HEK293 (cell line): Measurements from ENCODE around the gene ABHD14A.

ENCODE experiments used
- SP2 ChIP-seq: fragments of 450-650 bp; formaldehyde crosslinking; IDR thresholded peaks from 2 replicates; pipeline ENCODE4 v1.5.1; 2016; ENCODE audit warnings: missing biosample characterization, missing genetic modification characterization
- ZNF138 ChIP-seq: fragments of 450-650 bp; formaldehyde crosslinking; IDR thresholded peaks from 2 replicates; pipeline ENCODE4 v1.5.1; 2016; ENCODE audit warnings: missing biosample characterization, missing genetic modification characterization, borderline replicate concordance
- TF ChIP-seq, protein P1 (sequence below): sonication (generic); formaldehyde crosslinking; IDR thresholded peaks from 2 replicates; pipeline ENCODE4 v1.8.1; 2022; ENCODE audit warnings: mild to moderate bottlenecking, moderate library complexity, missing genetic modification reagents

DNA sequence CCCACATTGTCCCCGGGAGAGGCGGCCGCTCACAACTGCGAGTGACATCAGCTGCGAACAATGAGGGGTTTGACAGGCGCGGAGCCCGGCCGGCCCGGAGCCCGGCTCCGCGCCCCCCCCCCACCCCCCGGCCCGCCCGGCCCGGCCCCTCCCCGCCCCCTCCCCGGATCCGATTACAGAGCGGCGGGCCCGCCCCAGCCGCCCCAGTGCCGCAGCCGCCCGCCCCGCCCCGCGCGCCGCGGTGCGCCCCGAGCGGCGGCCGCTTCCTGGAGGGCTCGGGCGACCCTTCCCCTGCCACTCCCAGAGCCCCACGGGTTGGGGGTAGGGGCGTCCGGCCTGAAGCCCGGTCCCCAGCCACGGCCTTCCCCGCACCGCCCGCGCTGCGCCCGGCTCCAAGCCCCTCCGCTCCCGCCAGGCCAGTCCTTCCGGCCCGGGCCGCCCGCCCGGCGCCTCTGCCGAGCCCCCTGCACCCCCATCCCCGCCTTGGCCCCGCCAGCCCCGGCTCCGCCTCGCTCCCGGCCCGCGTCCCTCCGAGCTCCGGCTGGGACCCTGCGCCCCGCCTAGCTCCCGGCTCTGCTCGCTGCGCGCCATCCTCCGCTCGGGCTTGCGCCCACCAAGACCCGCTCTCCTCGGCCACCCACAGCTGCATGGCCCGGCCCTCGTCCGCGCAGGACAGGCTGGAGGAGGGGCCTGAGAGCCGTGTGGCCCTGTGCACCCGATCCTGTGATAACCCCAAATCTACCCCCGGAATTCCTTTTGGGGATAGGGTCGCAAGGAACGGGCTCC is 7.3 kb upstream of the ABHD14A start, which contains the start of gene PCBP4:
- TF ChIP-seq, protein P1, sequence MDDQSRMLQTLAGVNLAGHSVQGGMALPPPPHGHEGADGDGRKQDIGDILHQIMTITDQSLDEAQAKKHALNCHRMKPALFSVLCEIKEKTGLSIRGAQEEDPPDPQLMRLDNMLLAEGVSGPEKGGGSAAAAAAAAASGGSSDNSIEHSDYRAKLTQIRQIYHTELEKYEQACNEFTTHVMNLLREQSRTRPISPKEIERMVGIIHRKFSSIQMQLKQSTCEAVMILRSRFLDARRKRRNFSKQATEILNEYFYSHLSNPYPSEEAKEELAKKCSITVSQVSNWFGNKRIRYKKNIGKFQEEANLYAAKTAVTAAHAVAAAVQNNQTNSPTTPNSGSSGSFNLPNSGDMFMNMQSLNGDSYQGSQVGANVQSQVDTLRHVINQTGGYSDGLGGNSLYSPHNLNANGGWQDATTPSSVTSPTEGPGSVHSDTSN (CRISPR knock-in tag), result no peak
- TF ChIP-seq SP2 (tag by site-specific recombination), result peak; percentile 17; the same call in 1 of the 2 replicates
- no peak for TF ChIP-seq ZNF138 (tag by site-specific recombination)
